ENCODE measurements around the gene SLC27A1. TPM values are rescaled to one million over a fixed set of nuclear protein-coding genes. Genes with fewer than 3 reads are reported as not detected.

SLC27A1 gene
- total RNA-seq (13.5 and 14.9 TPM in 2 replicates), polyA plus RNA-seq (10.4 and 11.9 TPM in 2 replicates), polyA minus RNA-seq (9.9 and 10.3 TPM in 2 replicates), Bru-seq, nascent RNA (percentile 46 among the genes with signal in this experiment), BruChase-seq, experiment 1, labeled RNA remaining after a 6-hour chase (percentile 53 among the genes with signal in this experiment), BruChase-seq, experiment 2, labeled RNA remaining after a 2-hour chase (percentile 57 among the genes with signal in this experiment)
- 4.8 and 6.3 TPM in 2 replicates for polyA plus RNA-seq (2011; cell fraction: cytosol; rRNA removed)
- 14.2 and 17.9 TPM in 2 replicates for polyA plus RNA-seq (2011; cell fraction: nucleus; rRNA removed)
- 6.9 and 12.3 TPM in 2 replicates for polyA plus RNA-seq (2012)
- 2.3 TPM for polyA minus RNA-seq (2011; cell fraction: cytosol; rRNA and poly(A)+ RNA removed)
- 5.6 and 10.7 TPM in 2 replicates for polyA minus RNA-seq (2011; cell fraction: nucleus; rRNA and poly(A)+ RNA removed)
- long read RNA-seq, transcript SLC27A1-201 (12 exons, 3,594 nt): major isoform, 14 of 27 reads
- long read RNA-seq, partial matches to known transcripts: 4 of 27 reads
- long read RNA-seq, other reads (novel, unspliced or antisense): 9 of 27 reads

DNA sequence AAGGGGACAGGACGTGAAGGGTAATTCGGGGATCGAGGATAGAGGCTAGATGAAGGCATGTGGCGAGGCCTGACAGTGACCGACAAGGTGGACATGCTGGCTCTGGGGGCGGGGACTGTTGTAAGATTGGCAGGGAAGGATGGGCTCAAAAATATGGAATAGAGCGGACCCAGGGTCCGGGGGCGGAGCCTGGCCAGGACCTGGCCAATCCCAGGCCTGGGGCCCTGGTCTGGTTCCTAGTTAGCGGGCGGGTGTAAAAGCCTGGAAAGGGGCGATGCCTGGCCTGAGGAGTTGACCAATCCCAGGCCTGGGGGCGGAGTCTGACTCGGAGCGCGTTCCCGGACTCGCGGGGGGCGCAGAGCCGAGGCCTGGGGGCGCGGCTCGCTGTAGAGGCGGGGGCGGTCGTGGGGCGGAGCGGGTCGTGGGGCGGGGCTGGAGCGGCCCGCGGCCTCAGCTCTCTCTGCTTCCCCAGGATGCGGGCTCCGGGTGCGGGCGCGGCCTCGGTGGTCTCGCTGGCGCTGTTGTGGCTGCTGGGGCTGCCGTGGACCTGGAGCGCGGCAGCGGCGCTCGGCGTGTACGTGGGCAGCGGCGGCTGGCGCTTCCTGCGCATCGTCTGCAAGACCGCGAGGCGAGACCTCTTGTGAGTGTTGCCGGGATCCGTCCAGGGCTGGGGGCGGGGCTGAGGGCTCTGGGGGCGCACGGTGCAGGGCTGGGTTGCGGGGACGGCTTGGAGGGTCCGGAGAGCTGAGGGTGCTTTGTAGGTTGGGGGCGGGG is at the start of gene SLC27A1:
SLC27A1 (plus strand) TSS at position 457 of the 774 bp plus-strand sequence; CDS start at position 474, 17 bp downstream.
- peak within 1 kb of the TSS; percentile 16 for H3K27ac ChIP-seq (ENCODE audit: insufficient read depth, low read depth, low read length)
- peak; percentile 38 for TF ChIP-seq POLR2A (IDR thresholded peaks at IDR 0.05; ENCODE audit: low read depth, low read length)
- no peak for TF ChIP-seq JUN (IDR thresholded peaks at IDR 0.05; ENCODE audit: borderline replicate concordance, insufficient read depth, insufficient read length, low read depth)
- peak; percentile 60 for TF ChIP-seq POLR2AphosphoS5 (IDR thresholded peaks at IDR 0.05; ENCODE audit: insufficient read depth, low read depth, low read length)
- no TSS peak for BruUV-seq (replicated peaks)
- peak; percentile 99 for DNase-seq (ENCODE audit: low read depth, low spot score)
- H3K9ac ChIP-seq (replicated peaks; ENCODE audit: extremely low read depth, insufficient read depth, low read length): peak within 1 kb of the TSS; percentile 49
- peaks cover 11% of the 10 kb centered on the region for H3K4me1 ChIP-seq (ENCODE audit: control insufficient read depth, extremely low read depth, insufficient read depth, low read length)
- dilution Hi-C loops (cut with MboI; ENCODE audit: extremely low pct_ligation_motif_present, low sequenced_read_pairs): no loop called here
- ChIA-PET POLR2A (interaction anchor here (0.6 kb wide), 1 partner anchor 15 kb away, joined by 5 read pairs; no protein-coding TSS in a partner anchor), CTCF (interaction anchor here (0.6 to 2.7 kb wide), 6 partner anchors 26 to 296 kb away, joined by 3 to 13 read pairs (median 3); partner anchors contain the start of gene MVB12A)
- peak within 1 kb of the TSS; percentile 100 for H2AFZ ChIP-seq (ENCODE audit: low read depth, low read length)
- H3K9me3 ChIP-seq (replicated peaks; ENCODE audit: control insufficient read depth, insufficient read depth, low read length): no peaks in the 10 kb centered on the region
- H3K4me3 ChIP-seq (replicated peaks in 1 of 3; ENCODE audit: insufficient read depth in 1 of 3, low read depth in 1 of 3, low read length in 3 of 3): peak within 1 kb of the TSS; percentile 60 to 72 (median 61)
- peak; percentile 99 for FAIRE-seq
- H3K27me3 ChIP-seq (ENCODE audit: control insufficient read depth in 2 of 2, insufficient read depth in 2 of 2, low read length in 2 of 2): no peaks in the 10 kb centered on the region
- no peaks in the 10 kb centered on the region for H3K79me2 ChIP-seq (ENCODE audit: control insufficient read depth, insufficient read depth, low read length)
- intact Hi-C loops (cut with micrococcal nuclease): loop anchor here (2.0 kb wide), 2 partner anchors 19 to 51 kb away; no protein-coding TSS in a partner anchor
- no peaks in the 10 kb centered on the region for H3K9me1 ChIP-seq (replicated peaks; ENCODE audit: control insufficient read depth, extremely low read depth, insufficient read depth, low read length)
- no peaks in the 10 kb centered on the region for H3K36me3 ChIP-seq (ENCODE audit: control insufficient read depth in 2 of 2, extremely low read depth in 1 of 2, insufficient read depth in 2 of 2, low read length in 2 of 2)
- H4K20me1 ChIP-seq (replicated peaks; ENCODE audit: control insufficient read depth, extremely low read depth, insufficient read depth, low read length): no peaks in the 10 kb centered on the region
- peak within 1 kb of the TSS; percentile 76 for H3K4me2 ChIP-seq (ENCODE audit: insufficient read depth, low read length)

GRCh38 chr19:17421942-17422341 is 48.4 kb upstream of the SLC27A1 start:
- Histone ChIP-seq H3K4me1 (ENCODE audit: control insufficient read depth, extremely low read depth, insufficient read depth, low read length) (peaks cover 14% of the 10 kb centered on the region), H4K20me1 (replicated peaks; ENCODE audit: control insufficient read depth, extremely low read depth, insufficient read depth, low read length) (no peaks in the 10 kb centered on the region), H3K9me3 (replicated peaks; ENCODE audit: control insufficient read depth, insufficient read depth, low read length) (no peaks in the 10 kb centered on the region), H3K79me2 (ENCODE audit: control insufficient read depth, insufficient read depth, low read length) (no peaks in the 10 kb centered on the region), H2AFZ (ENCODE audit: low read depth, low read length) (no peak overlapping the region), H3K4me3 (replicated peaks in 1 of 3; ENCODE audit: insufficient read depth in 1 of 3, low read depth in 1 of 3, low read length in 3 of 3) (no peak overlapping the region), H3K27me3 (ENCODE audit: control insufficient read depth in 2 of 2, insufficient read depth in 2 of 2, low read length in 2 of 2) (no peaks in the 10 kb centered on the region), H3K36me3 (ENCODE audit: control insufficient read depth in 2 of 2, extremely low read depth in 1 of 2, insufficient read depth in 2 of 2, low read length in 2 of 2) (no peaks in the 10 kb centered on the region), H3K9me1 (replicated peaks; ENCODE audit: control insufficient read depth, extremely low read depth, insufficient read depth, low read length) (no peaks in the 10 kb centered on the region), H3K27ac (ENCODE audit: insufficient read depth, low read depth, low read length) (no peak overlapping the region), H3K4me2 (ENCODE audit: insufficient read depth, low read length) (no peak overlapping the region), H3K9ac (replicated peaks; ENCODE audit: extremely low read depth, insufficient read depth, low read length) (no peak overlapping the region)
- dilution Hi-C loops (cut with MboI; ENCODE audit: extremely low pct_ligation_motif_present, low sequenced_read_pairs) (no loop called here), intact Hi-C loops (cut with micrococcal nuclease) (no loop called here)
- ChIA-PET POLR2A (no interaction called here), CTCF (no interaction called here)
- TF ChIP-seq JUN (IDR thresholded peaks at IDR 0.05; ENCODE audit: borderline replicate concordance, insufficient read depth, insufficient read length, low read depth) (no peak), EZH2 (IDR thresholded peaks at IDR 0.05; ENCODE audit: borderline replicate concordance, low read depth, low read length, severe bottlenecking) (no peak), FOS (IDR thresholded peaks at IDR 0.05; ENCODE audit: borderline replicate concordance, insufficient read depth, low read length) (no peak), POLR2AphosphoS5 (IDR thresholded peaks at IDR 0.05; ENCODE audit: insufficient read depth, low read depth, low read length) (no peak), GATA2 (IDR thresholded peaks at IDR 0.05; ENCODE audit: insufficient read depth, insufficient read length, low read depth, low read length) (no peak), MAX (IDR thresholded peaks at IDR 0.05; ENCODE audit: insufficient read depth, insufficient read length) (no peak), MYC (IDR thresholded peaks at IDR 0.05; ENCODE audit: low read depth, low read length) (no peak), POLR2A (IDR thresholded peaks at IDR 0.05; ENCODE audit: low read depth, low read length) (no peak), CTCF (IDR thresholded peaks at IDR 0.05; ENCODE audit: extremely low read depth in 1 of 2, insufficient read depth in 1 of 2, low read depth in 1 of 2, low read length in 2 of 2) (no peak)
- FAIRE-seq (no peak), DNase-seq (ENCODE audit: low read depth, low spot score) (no peak)
- BruUV-seq (replicated peaks): no TSS peak

Measured in endothelial cell of umbilical vein (primary cell).